CD4-positive, alpha-beta memory T cell (primary cell): ENCODE measurements around the gene TEAD1. TPM values are rescaled to one million over a fixed set of nuclear protein-coding genes. Genes with fewer than 3 reads are reported as not detected.

ENCODE experiments used
- CTCF ChIA-PET: fragments of 350-600 bp; sonication (Branson Sonifier 250); formaldehyde crosslinking; loops from one replicate; lab custom pipeline; 2021; ENCODE audit warnings: inconsistent platforms; ENCODE audit not compliant: partially characterized antibody; lab: Charles Lee
- POLR2A ChIA-PET: fragments of 350-600 bp; sonication (Branson Sonifier 250); formaldehyde crosslinking; loops from one replicate; lab custom pipeline; 2021; ENCODE audit not compliant: partially characterized antibody; lab: Charles Lee
- DNase-seq, 5 donors: peaks; one replicate each; pipeline versions ENCODE4 v3.0.0 to v3.0.0-alpha.2; 2020 to 2022; ENCODE audit warnings: mixed read lengths in 1 of 5
- H3K27ac ChIP-seq: one replicate; pipeline ENCODE4 v1.7.0; 2013; ENCODE audit warnings: low read depth, low read length
- H3K27me3 ChIP-seq: 2 replicates; pipeline ENCODE4 v1.7.0; 2013; ENCODE audit warnings: mild to moderate bottlenecking, low read length, moderate library complexity; ENCODE audit not compliant: insufficient read depth
- H3K36me3 ChIP-seq: 2 replicates; pipeline ENCODE4 v1.7.0; 2013; ENCODE audit warnings: mild to moderate bottlenecking, low read length, moderate library complexity; ENCODE audit not compliant: insufficient read depth
- H3K4me1 ChIP-seq: 2 replicates; pipeline ENCODE4 v1.7.0; 2013; ENCODE audit warnings: mild to moderate bottlenecking, low read length, moderate library complexity; ENCODE audit not compliant: insufficient read depth
- H3K4me3 ChIP-seq, 2 donors: one replicate each; pipeline ENCODE4 v1.7.0; 2013; ENCODE audit warnings: low read length in 2 of 2, mild to moderate bottlenecking in 1 of 2
- H3K9me3 ChIP-seq, 2 donors: one replicate each; pipeline ENCODE4 v1.7.0; 2013; ENCODE audit warnings: low read length in 2 of 2, control low read depth in 1 of 2; ENCODE audit not compliant: control insufficient read depth in 1 of 2
- H3K27ac Mint-ChIP-seq, 7 donors: one replicate each; pipeline ENCODE4 v1.8.0; 2020 to 2021; ENCODE audit warnings: mixed read lengths in 7 of 7, mild to moderate bottlenecking in 6 of 7, inconsistent platforms in 3 of 7, moderate library complexity in 3 of 7
- H3K27me3 Mint-ChIP-seq, 2 donors: one replicate each; pipeline ENCODE4 v1.8.0; 2020 to 2021; ENCODE audit warnings: mixed read lengths in 2 of 2
- H3K36me3 Mint-ChIP-seq, 2 donors: one replicate each; pipeline ENCODE4 v1.8.0; 2020 to 2021; ENCODE audit warnings: mixed read lengths in 2 of 2, inconsistent platforms in 1 of 2, mild to moderate bottlenecking in 1 of 2
- H3K4me1 Mint-ChIP-seq, 4 donors: one replicate each; pipeline ENCODE4 v1.8.0; 2020 to 2021; ENCODE audit warnings: mixed read lengths in 4 of 4, mild to moderate bottlenecking in 1 of 4
- H3K4me3 Mint-ChIP-seq, 8 donors: one replicate each; pipeline ENCODE4 v1.8.0; 2020 to 2021; ENCODE audit warnings: mixed read lengths in 8 of 8, mild to moderate bottlenecking in 7 of 8, moderate library complexity in 6 of 8, inconsistent platforms in 3 of 8
- H3K9me3 Mint-ChIP-seq, 8 donors: one replicate each; pipeline ENCODE4 v1.8.0; 2020 to 2021; ENCODE audit warnings: mixed read lengths in 8 of 8, mild to moderate bottlenecking in 5 of 8, inconsistent platforms in 3 of 8, moderate library complexity in 1 of 8
- intact Hi-C: fragments of 100-400 bp; cut with micrococcal nuclease; formaldehyde crosslinking; loops from one replicate; pipeline ENCODE4 v1.15.1; 2023
- polyA plus RNA-seq, 2 donors: library from polyadenylated mRNA; unstranded; fragments of 300-500 nt; fragmentation: Illumina TruSeq; gene quantifications; one replicate each; pipeline ENCODE4 v1.2.3, GENCODE V29; 2021
- total RNA-seq, 2 experiments: library from RNA; stranded (reverse); gene quantifications; one replicate each; pipeline ENCODE4 v1.2.3, GENCODE V29; 2021

Gene TEAD1
- total and polyA plus RNA-seq, 4 experiments from 2014 or later = 0.15 to 1.1 (median 0.52) TPM; not detected in 1

DNA sequence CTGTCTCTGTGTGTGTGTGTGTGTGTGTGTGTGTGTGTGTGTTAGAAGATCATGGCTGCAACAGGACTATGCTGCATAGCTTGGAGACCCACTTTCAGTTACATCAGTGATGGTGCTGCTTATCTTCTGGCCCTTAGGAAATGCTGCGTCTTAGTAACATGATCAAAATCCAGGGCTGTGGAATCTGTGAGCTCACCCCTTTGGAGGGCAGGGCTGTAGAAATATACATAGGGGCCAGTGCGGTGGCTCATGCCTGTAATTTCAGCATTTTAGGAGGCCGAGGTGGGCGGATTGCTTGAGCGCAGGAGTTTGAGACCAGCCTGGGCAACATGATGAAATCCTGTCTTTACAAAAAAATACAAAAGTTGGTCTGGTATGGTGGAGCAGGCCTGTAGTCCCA is 183.4 kb downstream of the TEAD1 start:
- ChIA-PET CTCF (interaction anchor here (1.5 kb wide), 1 partner anchor 16 kb away, joined by 4 read pairs; no protein-coding TSS in a partner anchor), POLR2A (no interaction called here)
- Mint-ChIP-seq H3K36me3 (no peaks in the 10 kb centered on the region), H3K27me3 (peaks cover 6 to 26% of the 10 kb centered on the region in 2 donors), H3K4me3 (no peak overlapping the region), H3K9me3 (peaks cover 0 to 2% (median 0%) of the 10 kb centered on the region in 8 donors), H3K4me1 (no peaks in the 10 kb centered on the region), H3K27ac (no peak overlapping the region)
- intact Hi-C loops = no loop called here
- Histone ChIP-seq H3K27ac (no peak overlapping the region), H3K4me3 (no peak overlapping the region), H3K4me1 (no peaks in the 10 kb centered on the region), H3K27me3 (no peaks in the 10 kb centered on the region), H3K36me3 (no peaks in the 10 kb centered on the region), H3K9me3 (no peaks in the 10 kb centered on the region)
- DNase-seq = no peak

DNA sequence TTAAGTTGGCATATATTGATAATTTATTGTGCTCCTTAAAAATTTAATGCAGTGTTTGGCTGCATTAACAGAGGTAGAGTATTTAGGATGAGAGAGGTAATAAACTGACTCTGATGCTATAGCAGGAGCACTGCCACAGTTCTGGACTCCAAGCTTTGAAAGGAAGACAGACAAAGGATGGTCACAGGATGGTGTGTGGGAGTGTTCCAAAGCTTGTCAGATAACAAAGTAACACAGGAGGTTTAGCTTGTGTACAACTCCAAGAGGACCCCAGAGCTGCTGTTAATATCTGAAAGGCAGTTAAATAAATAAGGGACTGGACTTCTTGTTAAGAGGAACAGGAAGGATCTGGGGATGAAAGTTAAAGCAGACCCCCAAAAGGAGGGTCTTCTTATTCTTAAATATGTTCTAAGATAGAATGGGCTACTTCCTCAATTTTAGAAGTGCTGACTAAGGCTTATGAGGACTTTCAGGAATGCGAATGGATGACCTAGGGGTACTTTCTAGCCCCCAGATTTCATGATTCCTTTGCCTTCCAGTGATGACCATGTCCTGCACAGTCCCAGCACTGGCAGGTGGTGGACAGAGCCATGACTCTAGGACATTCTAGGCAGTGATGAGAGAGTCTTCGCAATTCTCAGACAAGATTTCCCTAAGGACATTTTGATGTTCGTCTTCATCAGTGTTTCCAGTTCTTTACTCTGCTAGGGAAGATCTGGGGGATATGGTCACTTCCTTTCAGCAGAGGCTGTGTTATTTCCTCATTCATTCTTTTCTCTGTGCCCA is 185.8 kb downstream of the TEAD1 start:
- Histone ChIP-seq H3K4me3 (no peak overlapping the region), H3K36me3 (no peaks in the 10 kb centered on the region), H3K27me3 (no peaks in the 10 kb centered on the region), H3K4me1 (no peaks in the 10 kb centered on the region), H3K27ac (no peak overlapping the region), H3K9me3 (no peaks in the 10 kb centered on the region)
- CTCF ChIA-PET = no interaction called here
- H3K9me3 Mint-ChIP-seq = peaks cover 0 to 2% (median 0%) of the 10 kb centered on the region in 8 donors
- H3K4me3 Mint-ChIP-seq = no peak overlapping the region
- POLR2A ChIA-PET = no interaction called here
- no peak for DNase-seq
- H3K27me3 Mint-ChIP-seq = peaks cover 23 to 38% of the 10 kb centered on the region in 2 donors
- H3K27ac Mint-ChIP-seq = peak overlapping the region in 1 of 7 donors; percentile 16
- intact Hi-C loops = no loop called here
- peaks cover 4 to 7% (median 5%) of the 10 kb centered on the region in 4 donors for H3K4me1 Mint-ChIP-seq
- no peaks in the 10 kb centered on the region for H3K36me3 Mint-ChIP-seq

DNA sequence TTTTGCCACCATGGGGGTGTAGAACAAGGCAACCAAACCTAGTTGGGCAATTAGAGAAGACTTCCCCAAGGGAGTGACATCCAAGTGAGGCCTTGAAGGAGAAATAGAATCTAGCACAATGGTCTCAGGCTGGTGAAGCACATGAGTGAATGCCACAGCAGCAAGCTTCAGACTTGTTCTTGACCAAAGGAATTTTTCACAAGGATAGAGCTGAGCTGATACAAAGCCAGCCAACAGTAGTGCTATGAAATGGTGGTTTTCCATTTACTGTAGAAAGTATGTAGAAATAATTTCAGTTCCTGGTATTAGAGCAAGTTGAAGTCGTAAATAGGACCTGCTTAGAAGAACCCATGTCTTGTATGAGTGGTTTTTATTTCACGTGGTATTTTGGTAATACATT is 186.6 kb downstream of the TEAD1 start:
- no peaks in the 10 kb centered on the region for H3K36me3 ChIP-seq
- H3K4me1 ChIP-seq = no peaks in the 10 kb centered on the region
- Mint-ChIP-seq H3K4me3 (no peak overlapping the region), H3K4me1 (peaks cover 4 to 7% (median 5%) of the 10 kb centered on the region in 4 donors), H3K27ac (no peak overlapping the region), H3K9me3 (peaks cover 0 to 2% (median 0%) of the 10 kb centered on the region in 8 donors), H3K36me3 (no peaks in the 10 kb centered on the region), H3K27me3 (peaks cover 25 to 39% of the 10 kb centered on the region in 2 donors)
- intact Hi-C loops = no loop called here
- DNase-seq = no peak
- H3K4me3 ChIP-seq = no peak overlapping the region
- ChIA-PET CTCF (no interaction called here), POLR2A (no interaction called here)
- no peaks in the 10 kb centered on the region for H3K27me3 ChIP-seq
- H3K9me3 ChIP-seq = no peaks in the 10 kb centered on the region
- H3K27ac ChIP-seq = no peak overlapping the region

DNA sequence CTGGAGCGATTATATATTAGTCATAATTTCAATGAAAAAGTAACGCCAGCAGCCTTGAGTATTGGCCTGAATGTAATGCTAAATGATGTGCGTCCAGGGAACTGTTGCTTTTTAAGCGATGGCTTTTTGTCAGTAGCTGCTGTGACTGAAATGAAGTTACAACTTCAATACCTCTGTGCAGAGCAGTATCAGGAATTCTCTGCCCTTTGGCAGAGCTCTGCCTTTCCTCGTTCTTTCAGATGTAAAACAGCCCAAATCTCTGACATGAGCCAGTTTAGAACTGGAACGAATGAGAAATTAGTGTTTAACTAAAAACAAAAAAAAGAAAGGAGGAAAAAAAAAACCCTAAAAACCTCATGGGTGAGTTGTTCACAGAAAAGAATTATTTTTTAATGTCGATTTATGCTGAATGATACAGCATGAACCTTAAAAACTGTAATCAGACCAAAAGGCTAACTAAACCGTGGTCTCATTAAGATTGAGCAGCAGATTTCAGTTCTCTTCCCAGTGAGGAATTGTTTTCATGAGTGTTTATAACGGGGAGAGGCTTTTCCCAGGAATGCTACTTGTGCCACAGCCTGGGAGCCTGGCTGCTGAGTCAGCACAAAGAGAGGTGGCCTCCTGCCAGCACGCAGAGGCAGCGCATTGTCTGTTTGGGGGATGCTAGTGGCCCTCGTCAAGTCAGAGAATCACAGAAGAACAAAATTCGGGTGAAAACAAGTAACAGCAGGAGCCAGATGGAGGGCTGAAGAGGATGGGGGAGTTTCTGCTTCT is 188.7 kb downstream of the TEAD1 start:
- no peaks in the 10 kb centered on the region for H3K36me3 ChIP-seq
- intact Hi-C loops = no loop called here
- no peaks in the 10 kb centered on the region for H3K4me1 ChIP-seq
- H3K4me1 Mint-ChIP-seq = peaks cover 4 to 7% (median 5%) of the 10 kb centered on the region in 4 donors
- ChIA-PET POLR2A (no interaction called here), CTCF (no interaction called here)
- no peak overlapping the region for H3K27ac Mint-ChIP-seq
- H3K27me3 ChIP-seq = no peaks in the 10 kb centered on the region
- no peak overlapping the region for H3K4me3 ChIP-seq
- H3K27me3 Mint-ChIP-seq = peaks cover 26 to 41% of the 10 kb centered on the region in 2 donors
- H3K9me3 Mint-ChIP-seq = no peaks in the 10 kb centered on the region
- no peak for DNase-seq
- no peak overlapping the region for H3K4me3 Mint-ChIP-seq
- H3K27ac ChIP-seq = no peak overlapping the region
- H3K36me3 Mint-ChIP-seq = no peaks in the 10 kb centered on the region
- no peaks in the 10 kb centered on the region for H3K9me3 ChIP-seq

DNA sequence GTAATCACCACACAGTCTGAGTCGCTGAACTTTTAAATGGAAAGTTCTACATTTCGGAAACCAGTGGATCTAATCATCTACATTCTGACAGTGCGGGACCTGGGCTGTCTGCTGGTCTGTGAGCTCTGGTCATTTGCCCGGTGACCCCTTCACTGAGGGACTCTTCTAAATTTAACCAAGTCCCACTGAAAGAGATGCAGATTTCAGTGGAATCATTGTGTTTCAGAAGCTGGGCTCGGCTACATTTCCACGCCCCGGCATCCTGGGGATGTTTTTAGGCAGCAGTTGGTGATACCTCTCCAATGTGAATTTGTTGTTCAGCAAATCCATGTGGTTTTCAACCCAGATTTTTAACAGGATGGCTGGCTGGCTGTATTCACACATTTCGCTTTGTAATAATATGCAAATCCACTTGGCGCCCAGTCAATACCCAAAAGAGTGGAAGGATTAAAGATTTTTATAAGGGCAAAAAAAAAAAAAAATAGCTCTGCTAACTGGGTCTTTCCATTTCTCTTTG is 189.4 kb downstream of the TEAD1 start:
- no peaks in the 10 kb centered on the region for H3K9me3 Mint-ChIP-seq
- intact Hi-C loops = no loop called here
- POLR2A ChIA-PET = no interaction called here
- H3K4me1 Mint-ChIP-seq = peaks cover 4 to 7% (median 5%) of the 10 kb centered on the region in 4 donors
- no peak overlapping the region for H3K4me3 Mint-ChIP-seq
- no peak overlapping the region for H3K27ac Mint-ChIP-seq
- Histone ChIP-seq H3K4me1 (no peaks in the 10 kb centered on the region), H3K9me3 (no peaks in the 10 kb centered on the region), H3K27ac (no peak overlapping the region), H3K4me3 (no peak overlapping the region), H3K27me3 (no peaks in the 10 kb centered on the region), H3K36me3 (no peaks in the 10 kb centered on the region)
- CTCF ChIA-PET = no interaction called here
- H3K36me3 Mint-ChIP-seq = no peaks in the 10 kb centered on the region
- DNase-seq = no peak
- H3K27me3 Mint-ChIP-seq = peaks cover 26 to 42% of the 10 kb centered on the region in 2 donors

DNA sequence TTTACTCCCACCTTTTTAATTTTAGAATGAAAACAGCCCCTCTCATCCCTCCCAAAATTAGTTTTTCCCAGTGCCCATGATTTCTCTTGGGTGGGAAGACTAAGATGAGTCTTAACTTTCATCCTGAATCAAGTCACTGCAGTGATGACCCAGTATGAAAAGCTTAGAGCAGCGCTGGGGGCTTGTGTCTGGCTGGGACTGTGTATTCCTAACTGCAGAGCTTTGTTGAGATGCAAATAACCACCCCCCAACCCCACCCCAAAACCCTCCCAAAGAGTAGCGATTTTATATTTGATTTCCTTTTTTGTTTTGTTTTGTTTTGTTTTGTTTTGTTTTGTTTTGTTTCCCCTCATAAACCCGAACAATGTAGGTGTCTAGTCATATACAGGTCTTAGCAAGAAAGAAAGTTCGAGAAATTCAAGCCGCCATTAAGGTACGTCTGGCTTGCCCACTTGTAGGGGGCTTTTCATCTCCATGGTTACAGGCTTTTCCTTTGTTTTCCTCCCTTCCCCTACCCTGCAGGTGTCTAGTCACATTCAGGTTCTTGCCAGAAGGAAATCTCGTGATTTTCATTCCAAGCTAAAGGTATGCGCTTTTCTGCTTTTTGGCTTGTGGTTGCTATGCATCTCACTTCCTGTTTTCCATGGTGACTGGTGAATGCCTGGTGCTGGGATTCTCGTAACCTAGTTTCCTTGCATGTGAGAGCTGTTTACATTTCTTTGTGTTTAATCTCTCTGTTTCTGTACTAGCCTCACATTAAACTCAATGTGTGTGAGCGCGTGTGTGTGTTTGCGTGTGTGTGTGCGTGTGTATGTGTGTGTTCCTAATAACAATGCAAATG is 190.3 kb downstream of the TEAD1 start:
- ChIA-PET CTCF (interaction anchor here (0.6 kb wide), 1 partner anchor 442 kb away, joined by 4 read pairs; no protein-coding TSS in a partner anchor), POLR2A (no interaction called here)
- H3K27ac ChIP-seq = no peak overlapping the region
- Mint-ChIP-seq H3K4me3 (peak overlapping the region in 4 of 8 donors; percentile 2 to 44 (median 26)), H3K9me3 (no peaks in the 10 kb centered on the region), H3K27ac (no peak overlapping the region), H3K4me1 (peaks cover 4 to 7% (median 5%) of the 10 kb centered on the region in 4 donors), H3K36me3 (no peaks in the 10 kb centered on the region), H3K27me3 (peaks cover 25 to 43% of the 10 kb centered on the region in 2 donors)
- intact Hi-C loops = no loop called here
- DNase-seq = no peak
- no peaks in the 10 kb centered on the region for H3K4me1 ChIP-seq
- no peak overlapping the region for H3K4me3 ChIP-seq
- H3K27me3 ChIP-seq = no peaks in the 10 kb centered on the region
- no peaks in the 10 kb centered on the region for H3K36me3 ChIP-seq
- H3K9me3 ChIP-seq = no peaks in the 10 kb centered on the region
